Adrenal gland (tissue), 5 donors: ENCODE data around the gene IPMK.

Source experiments
- CTCF ChIP-seq, 6 experiments: fragments of 450-650 bp in 4 of 6; fragments of 200-600 bp in 2 of 6; sonication (generic) in 1 of 6; IDR thresholded peaks; 1 replicate in 5 of 6; 2 replicates in 1 of 6; pipeline versions ENCODE4 v1.5.1 to v1.8.0; 2016 to 2021; ENCODE audit warnings: antibody characterized with exemption in 6 of 6, mild to moderate bottlenecking in 2 of 6, moderate library complexity in 1 of 6
- POLR2A ChIP-seq, 2 donors: fragments of 450-650 bp; IDR thresholded peaks; one replicate each; pipeline ENCODE4 v1.6.1; 2017; ENCODE audit warnings: antibody characterized with exemption in 2 of 2, mild to moderate bottlenecking in 2 of 2, moderate library complexity in 1 of 2
- donor health status: DM: no; HTN: no; CAD: no.

- peak; percentile 47 to 80 (median 72) for TF ChIP-seq CTCF (IDR thresholded peaks at IDR 0.05)
- no peak for TF ChIP-seq POLR2A (IDR thresholded peaks at IDR 0.05)
Observed at GRCh38 chr10:58177362-58177947, 90.2 kb downstream of the IPMK start.
